SK-N-SH treated with all-trans-retinoic acid at 6 μM for 48 hours (cell line): ENCODE data around the gene STIM2.

Experiments
- ARNTL ChIP-seq: fragments of 450-650 bp; formaldehyde crosslinking; IDR thresholded peaks from 2 replicates; pipeline ENCODE4 v1.5.0; 2020; ENCODE audit warnings: low read depth, mild to moderate bottlenecking, moderate library complexity, borderline replicate concordance
- ISL1 ChIP-seq: fragments of 250-450 bp; sonication (Bioruptor Pico); IDR thresholded peaks from 2 replicates; pipeline ENCODE4 v2.1.2; 2022; ENCODE audit warnings: mild to moderate bottlenecking, moderate library complexity
- PATZ1 ChIP-seq: fragments of 250-450 bp; sonication (Bioruptor Pico); IDR thresholded peaks from 2 replicates; pipeline ENCODE4 v1.8.0; 2020; ENCODE audit warnings: mild to moderate bottlenecking, moderate library complexity, borderline replicate concordance
- POU6F1 ChIP-seq: fragments of 250-450 bp; sonication (Bioruptor Pico); IDR thresholded peaks from 2 replicates; pipeline ENCODE4 v1.8.0; 2021; ENCODE audit warnings: low read depth, mild to moderate bottlenecking, moderate library complexity, borderline replicate concordance
- PPARA ChIP-seq: fragments of 250-450 bp; sonication (Bioruptor Pico); IDR thresholded peaks from 2 replicates; pipeline ENCODE4 v1.5.0; 2020; ENCODE audit warnings: mild to moderate bottlenecking, borderline replicate concordance
- ZFP3 ChIP-seq: fragments of 250-450 bp; sonication (Bioruptor Pico); IDR thresholded peaks from 2 replicates; pipeline ENCODE4 v1.5.0; 2020; ENCODE audit warnings: mild to moderate bottlenecking, moderate library complexity
- ZFP30 ChIP-seq: fragments of 450-650 bp; formaldehyde crosslinking; IDR thresholded peaks from 2 replicates; pipeline ENCODE4 v1.5.0; 2022; ENCODE audit warnings: mild to moderate bottlenecking, moderate library complexity
- ZNF565 ChIP-seq: fragments of 450-650 bp; formaldehyde crosslinking; conservative IDR thresholded peaks from 2 replicates; pipeline ENCODE4 v1.5.0; 2020; ENCODE audit warnings: low read depth, mild to moderate bottlenecking, moderate library complexity
- ZNF70 ChIP-seq: fragments of 450-650 bp; formaldehyde crosslinking; IDR thresholded peaks from 2 replicates; pipeline ENCODE4 v1.5.0; 2020; ENCODE audit warnings: mild to moderate bottlenecking, moderate library complexity

- no peak for TF ChIP-seq ZFP30 (CRISPR knock-in tag)
- TF ChIP-seq ARNTL (CRISPR knock-in tag) = no peak
- no peak for TF ChIP-seq PPARA
- TF ChIP-seq ZNF565 (CRISPR knock-in tag) = no peak
- no peak for TF ChIP-seq ISL1 (CRISPR knock-in tag)
- no peak for TF ChIP-seq ZFP3 (CRISPR knock-in tag)
- TF ChIP-seq ZNF70 (CRISPR knock-in tag) = no peak
- no peak for TF ChIP-seq POU6F1 (CRISPR knock-in tag)
- TF ChIP-seq PATZ1 = no peak
Observed at GRCh38 chr4:27027428-27027827, 166.8 kb downstream of the STIM2 start.
